GM12878 (cell line): ENCODE data around the gene PHF23. TPM values are rescaled to one million over a fixed set of nuclear protein-coding genes. Genes with fewer than 3 reads are reported as not detected.

Source experiments
- ATAC-seq: fragments of 200-7000 bp; cut with Tn5 transposase; 3 replicates; pipeline ENCODE4 v1.9.1; 2020; ENCODE audit warnings: mild to moderate bottlenecking, moderate library complexity
- BruUV-seq: library from RNA; stranded (reverse); fragments of 400-500 nt; replicated peaks from 2 replicates; lab custom pipeline; 2021; lab: Mats Ljungman, UMichigan
- CTCF ChIA-PET: fragments of 300-600 bp; sonication (Branson Sonifier 250); formaldehyde crosslinking; extraction: SDS; loops from one replicate; lab custom pipeline; 2021; ENCODE audit warnings: inconsistent platforms; lab: Yijun Ruan, JAX
- POLR2A ChIA-PET: fragments of 350-600 bp; formaldehyde crosslinking; extraction: SDS; loops from one replicate; lab custom pipeline; 2021; ENCODE audit warnings: inconsistent platforms; lab: Charles Lee
- RAD21 ChIA-PET: fragments of 300-600 bp; sonication (Branson Sonifier 250); formaldehyde crosslinking; loops from one replicate; lab custom pipeline; 2023; ENCODE audit warnings: antibody characterized with exemption; ENCODE audit not compliant: unreplicated experiment; lab: Charles Lee
- SMC1A ChIA-PET: fragments of 300-600 bp; sonication (Branson Sonifier 250); formaldehyde crosslinking; loops from one replicate; lab custom pipeline; 2023; ENCODE audit not compliant: unreplicated experiment, uncharacterized antibody; lab: Charles Lee
- DNase-seq: peaks from one replicate; pipeline ENCODE4 v3.0.0-alpha.2; 2011; ENCODE audit warnings: low read depth, low spot score
- FAIRE-seq: peaks from 3 replicates; lab custom pipeline; 2011; peaks lifted over from hg19 to GRCh38; lab: Jason Lieb, UNC
- H2AFZ ChIP-seq: 2 replicates; pipeline ENCODE4 v1.6.0; 2011; ENCODE audit warnings: low read depth, low read length, control low read depth; ENCODE audit not compliant: control insufficient read depth
- H3K27ac ChIP-seq: 2 replicates; pipeline ENCODE4 v1.5.1; 2011; ENCODE audit warnings: control low read depth; ENCODE audit not compliant: control insufficient read depth, insufficient read depth
- H3K27me3 ChIP-seq, 2 experiments: replicated peaks in 1 of 2; 2 replicates each; pipeline versions ENCODE4 v1.6.0 to v1.6.1; 2011; ENCODE audit warnings: low read length in 1 of 2; ENCODE audit not compliant: control insufficient read depth in 2 of 2, insufficient read depth in 2 of 2
- H3K36me3 ChIP-seq, 2 experiments: 2 replicates each; pipeline ENCODE4 v1.5.1; 2011; ENCODE audit warnings: low read length in 1 of 2; ENCODE audit not compliant: control insufficient read depth in 2 of 2, insufficient read depth in 2 of 2
- H3K4me1 ChIP-seq: 2 replicates; pipeline ENCODE4 v1.6.1; 2011; ENCODE audit warnings: mild to moderate bottlenecking, low read length, moderate library complexity, mixed read lengths; ENCODE audit not compliant: control insufficient read depth, insufficient read depth
- H3K4me2 ChIP-seq: 2 replicates; pipeline ENCODE4 v1.6.0; 2011; ENCODE audit warnings: control low read depth; ENCODE audit not compliant: control insufficient read depth, insufficient read depth
- H3K4me3 ChIP-seq: fragments of 200-600 bp; sonication (generic); 2 replicates; pipeline ENCODE4 v1.5.1; 2016
- H3K79me2 ChIP-seq: 2 replicates; pipeline ENCODE4 v1.6.0; 2011; ENCODE audit warnings: low read length; ENCODE audit not compliant: control insufficient read depth, insufficient read depth
- H3K9ac ChIP-seq: 2 replicates; pipeline ENCODE4 v1.8.0; 2011; ENCODE audit warnings: low read length, control low read depth, mixed read lengths; ENCODE audit not compliant: control insufficient read depth, insufficient read depth
- H3K9me3 ChIP-seq: replicated peaks from 3 replicates; pipeline ENCODE4 v1.5.1; 2011; ENCODE audit warnings: mild to moderate bottlenecking, low read length; ENCODE audit not compliant: control insufficient read depth, insufficient read depth
- H4K20me1 ChIP-seq: 2 replicates; pipeline ENCODE4 v1.6.0; 2011; ENCODE audit not compliant: control insufficient read depth, insufficient read depth
- HDAC6 ChIP-seq: fragments of 200-600 bp; sonication (generic); IDR thresholded peaks from one replicate; pipeline ENCODE4 v1.8.0; 2017; ENCODE audit warnings: antibody characterized with exemption; ENCODE audit not compliant: unreplicated experiment
- KLF5 ChIP-seq: fragments of 450-650 bp; IDR thresholded peaks from 2 replicates; pipeline ENCODE4 v1.6.1; 2014; ENCODE audit warnings: mild to moderate bottlenecking; ENCODE audit not compliant: partially characterized antibody
- LARP7 ChIP-seq: fragments of 450-650 bp; IDR thresholded peaks from 2 replicates; pipeline ENCODE4 v1.6.1; 2017; ENCODE audit warnings: mild to moderate bottlenecking
- NFYB ChIP-seq: IDR thresholded peaks from 2 replicates; pipeline ENCODE4 v1.6.1; 2011; ENCODE audit warnings: low read depth, mild to moderate bottlenecking, low read length, improper control_type of control experiment, moderate library complexity; ENCODE audit not compliant: insufficient read depth
- RELA ChIP-seq: fragments of 450-650 bp; IDR thresholded peaks from 2 replicates; pipeline ENCODE4 v1.8.0; 2014; ENCODE audit warnings: borderline replicate concordance; ENCODE audit not compliant: partially characterized antibody
- TBL1XR1 ChIP-seq: IDR thresholded peaks from 2 replicates; pipeline ENCODE4 v1.6.1; 2012; ENCODE audit warnings: low read depth, low read length, improper control_type of control experiment
- WGBS: methylation state at CpG from one replicate; pipeline ENCODE4 v1.1.6; 2016; ENCODE audit warnings: low lambda C conversion rate; ENCODE audit not compliant: insufficient replicate concordance, insufficient coverage; ENCODE audit errors: missing lambda C conversion rate; 5-methylcytosine and 5-hydroxymethylcytosine counted together
- in situ Hi-C: fragments of 300-500 bp; cut with MboI; formaldehyde crosslinking; loops from 9 replicates; pipeline ENCODE4 v1.14.3; 2018; ENCODE audit warnings: mixed read lengths
- intact Hi-C: fragments of 100-400 bp; cut with micrococcal nuclease; formaldehyde crosslinking; loops from one replicate; pipeline ENCODE4 v1.14.2; 2022; ENCODE audit not compliant: unreplicated experiment
- polyA plus RNA-seq, 11 experiments: library from polyadenylated mRNA; depleted of rRNA in 4 of 11; unstranded in 6 of 11; stranded (reverse) in 5 of 11; fragments of >200 nt; fragmentation: Nextera tagmentation in 4 of 11; fragmentation: Illumina TruSeq in 1 of 11; extraction: Ambion mirVana in 4 of 11; extraction: Trizol in 1 of 11; gene quantifications; 1 replicate in 1 of 11; 2 replicates in 10 of 11; pipeline versions ENCODE4 v1.2.1 to v1.2.3, GENCODE V29; 2011 to 2016; ENCODE audit warnings: inconsistent platforms in 2 of 11, missing spikeins in 2 of 11, low read depth in 1 of 11
- total RNA-seq, 4 experiments: library from RNA; depleted of rRNA in 3 of 4; stranded (reverse); fragments of >200 nt in 3 of 4; fragmentation: Illumina TruSeq in 1 of 4; extraction: Trizol in 1 of 4; gene quantifications; 2 replicates each; pipeline versions ENCODE4 v1.2.1 to v1.2.3, GENCODE V29; 2013 to 2021
- TF ChIP-seq, protein P1 (sequence below): IDR thresholded peaks from 2 replicates; pipeline ENCODE4 v1.6.1; 2012; ENCODE audit warnings: low read depth, low read length, improper control_type of control experiment

Gene PHF23
- total and polyA plus RNA-seq, 10 of the 15 experiments (the other 5 are each of a cell fraction or from before 2014, with no cell fraction given): 8.2 to 84.8 (median 32.6) TPM

DNA sequence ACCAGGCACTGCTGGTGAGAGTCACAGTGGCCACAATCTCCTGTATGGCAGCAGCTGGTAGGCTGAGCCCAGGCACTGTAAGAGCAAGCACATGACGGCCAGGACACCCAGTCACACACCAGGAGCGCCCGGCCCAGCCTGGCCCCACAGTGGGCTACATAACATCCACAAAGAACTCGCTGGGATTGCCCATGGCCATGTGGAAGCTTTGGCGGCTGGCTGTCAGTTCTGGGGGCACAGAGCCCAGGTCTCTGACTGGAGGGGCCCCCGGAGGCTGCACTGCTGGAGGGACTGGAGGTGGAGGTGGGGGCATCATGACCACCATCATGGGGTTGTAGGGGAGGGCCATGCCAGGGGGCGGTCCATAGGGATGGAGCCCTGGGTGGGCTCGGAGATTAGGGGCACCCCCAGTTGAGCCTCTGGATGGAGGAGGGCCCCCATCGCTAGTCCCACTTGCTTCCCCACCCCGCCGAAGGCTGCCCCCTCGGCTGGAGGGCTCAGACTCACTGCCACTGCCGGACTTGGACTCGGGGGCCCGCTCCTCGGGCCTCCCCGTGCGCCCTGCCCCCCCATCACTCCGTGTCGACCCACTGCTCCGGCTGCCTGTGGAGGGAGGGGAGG lies 13.4 kb downstream of the PHF23 start:
- Histone ChIP-seq H3K4me1 (peaks cover 3% of the 10 kb centered on the region; the same call in 1 of the 2 replicates), H3K27ac (no peak overlapping the region), H3K36me3 (peaks cover 27 to 31% of the 10 kb centered on the region in 2 experiments), H3K9me3 (no peaks in the 10 kb centered on the region), H3K4me2 (no peak overlapping the region), H2AFZ (no peak overlapping the region), H3K79me2 (peaks cover 3% of the 10 kb centered on the region; the same call in 1 of the 2 replicates), H3K9ac (no peak overlapping the region), H4K20me1 (no peaks in the 10 kb centered on the region), H3K27me3 (no peaks in the 10 kb centered on the region), H3K4me3 (no peak overlapping the region)
- CTCF ChIA-PET: no interaction called here
- POLR2A ChIA-PET: no interaction called here
- intact Hi-C loops: no loop called here
- in situ Hi-C loops: no loop called here
- no peak for DNase-seq
- TF ChIP-seq RELA (no peak), LARP7 (no peak), TBL1XR1 (no peak), HDAC6 (no peak), NFYB (no peak), KLF5 (no peak)
- TF ChIP-seq, protein P1, sequence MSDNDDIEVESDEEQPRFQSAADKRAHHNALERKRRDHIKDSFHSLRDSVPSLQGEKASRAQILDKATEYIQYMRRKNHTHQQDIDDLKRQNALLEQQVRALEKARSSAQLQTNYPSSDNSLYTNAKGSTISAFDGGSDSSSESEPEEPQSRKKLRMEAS: no peak
- FAIRE-seq: no peak
- no peak for ATAC-seq
- no TSS peak for BruUV-seq
- RAD21 ChIA-PET: no interaction called here
- SMC1A ChIA-PET: interaction anchor here (1.2 kb wide), 1 partner anchor 24 kb away, joined by 3 read pairs; no protein-coding TSS in a partner anchor
- WGBS: 89% methylated on average over 12 of the region's 21 CpGs
